NCI-H2227 treated with DMSO at 0.1 percent for 48 hours (cell line): Measurements from ENCODE around the gene SPATS2L.

ENCODE experiments used
- DNase-seq: peaks from one replicate; lab custom pipeline; 2025; lab: John Stamatoyannopoulos, UW

SPATS2L gene

DNA sequence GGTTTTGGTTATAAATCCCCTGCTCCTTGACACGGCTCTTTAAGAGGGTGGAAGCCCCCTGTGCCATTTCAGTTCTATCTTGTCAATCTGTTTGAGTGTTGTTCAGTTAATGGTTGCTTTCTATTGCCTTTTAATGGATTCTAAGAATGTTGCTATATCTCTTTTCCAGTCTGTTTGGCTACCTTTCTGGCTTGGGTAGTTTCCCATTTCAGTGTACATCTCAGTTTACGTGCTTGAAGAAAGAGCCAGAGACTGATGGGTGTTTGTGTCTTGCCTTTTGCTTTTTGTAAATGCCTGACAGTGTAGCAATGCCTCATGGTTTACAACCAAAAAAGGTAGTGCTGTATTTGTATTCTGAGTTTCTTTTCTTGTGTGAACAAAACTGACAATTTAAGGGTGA, 45.3 kb downstream of the SPATS2L start:
- DNase-seq: no peak

DNA sequence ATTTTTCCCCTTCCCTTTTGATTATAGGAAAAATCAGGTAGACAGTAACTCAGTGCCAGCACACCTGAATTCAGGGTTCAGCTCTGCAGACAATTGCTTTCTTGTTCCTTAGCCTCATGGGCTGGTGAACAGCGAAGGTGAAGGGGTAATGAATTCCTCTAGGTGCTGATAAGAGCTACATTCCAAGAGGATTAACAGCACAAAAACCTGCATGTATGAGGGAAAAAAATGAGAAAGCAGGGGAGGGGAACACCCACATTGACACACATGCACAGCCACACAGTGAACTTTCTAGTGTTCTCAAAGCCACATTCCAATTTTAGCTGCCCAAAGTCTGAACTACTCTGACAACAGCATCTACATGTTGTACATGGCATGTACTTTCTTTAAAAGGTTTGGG, 46.1 kb downstream of the SPATS2L start:
- DNase-seq: no peak

DNA sequence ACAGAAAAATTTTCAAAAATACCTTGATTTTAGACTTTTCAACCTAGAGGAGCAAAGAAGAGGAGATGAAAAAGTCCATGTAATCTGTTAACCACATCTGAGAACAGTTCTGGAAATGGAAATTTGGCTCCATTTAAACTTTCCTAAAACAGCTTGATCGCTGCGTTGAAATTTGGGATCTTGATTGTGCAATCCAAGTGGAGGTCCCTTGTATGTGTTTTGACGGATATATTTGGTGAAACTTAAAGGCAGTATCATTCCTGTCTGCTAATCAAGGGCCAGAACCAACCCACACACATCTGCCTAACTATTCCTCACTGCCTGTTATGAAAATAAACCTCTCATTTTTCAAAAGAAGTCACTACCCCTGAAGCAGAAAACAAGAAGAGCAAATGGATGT, 46.6 kb downstream of the SPATS2L start:
- no peak for DNase-seq

DNA sequence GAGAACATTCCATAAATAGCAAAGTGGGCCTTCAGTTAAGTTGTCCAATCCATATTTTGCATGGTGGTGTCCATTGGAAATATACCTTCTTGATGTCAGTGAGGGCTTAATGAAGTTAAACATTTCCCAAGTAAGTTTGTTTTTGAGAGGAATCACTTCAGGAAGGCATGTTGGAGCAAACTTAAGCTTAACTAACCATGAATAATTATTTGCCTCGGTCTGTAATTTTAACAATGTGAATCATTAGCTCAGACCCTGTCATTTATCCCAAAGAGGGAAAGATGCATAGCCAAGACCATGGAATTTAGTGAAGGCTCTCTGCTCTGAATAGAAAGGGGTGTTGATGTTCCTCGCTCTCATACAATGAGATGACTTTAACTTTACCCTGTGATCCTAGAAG, 47.4 kb downstream of the SPATS2L start:
- DNase-seq: no peak

DNA sequence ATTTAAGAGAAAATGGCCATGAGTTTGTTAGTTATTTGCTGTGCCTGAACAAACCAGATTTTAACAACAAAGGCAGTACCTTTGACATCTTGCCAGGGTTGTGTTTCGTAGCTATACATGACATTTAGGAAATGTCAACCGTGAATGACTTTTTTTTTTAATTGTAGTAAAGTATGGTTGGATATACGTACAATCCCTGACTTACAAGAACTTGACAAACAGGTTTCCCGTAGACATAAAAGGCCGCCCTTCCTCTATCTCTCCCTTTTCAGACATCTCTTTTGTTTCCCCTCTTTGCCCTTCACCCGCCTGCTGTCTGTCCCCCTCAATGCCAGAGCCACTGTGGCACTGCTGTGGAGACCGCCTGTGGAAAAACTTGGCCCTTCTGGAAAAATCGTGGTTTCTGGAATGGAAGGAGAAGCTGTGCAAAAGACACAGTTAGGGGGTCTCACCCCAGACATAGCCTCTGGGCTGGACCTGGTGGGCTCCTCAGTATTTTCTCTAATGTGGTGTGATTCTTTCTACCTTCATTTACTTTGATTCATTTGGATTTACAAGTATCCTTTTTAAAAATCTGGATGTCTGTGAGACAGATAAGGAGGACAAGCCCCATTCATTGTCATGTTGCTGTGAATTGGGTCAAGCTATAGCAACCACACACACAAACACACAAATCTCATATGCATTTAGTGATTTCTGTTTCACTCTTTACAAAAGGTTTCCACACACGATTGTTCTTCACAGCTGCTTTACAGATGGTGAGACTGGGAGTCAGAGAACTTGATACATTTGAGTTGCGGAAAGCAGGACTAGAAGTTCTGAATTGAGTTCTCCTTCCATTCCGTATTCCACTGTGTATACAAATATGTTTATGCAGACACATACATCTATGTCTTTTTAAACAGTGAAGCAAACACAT, 48.6 kb downstream of the SPATS2L start:
- no peak for DNase-seq

DNA sequence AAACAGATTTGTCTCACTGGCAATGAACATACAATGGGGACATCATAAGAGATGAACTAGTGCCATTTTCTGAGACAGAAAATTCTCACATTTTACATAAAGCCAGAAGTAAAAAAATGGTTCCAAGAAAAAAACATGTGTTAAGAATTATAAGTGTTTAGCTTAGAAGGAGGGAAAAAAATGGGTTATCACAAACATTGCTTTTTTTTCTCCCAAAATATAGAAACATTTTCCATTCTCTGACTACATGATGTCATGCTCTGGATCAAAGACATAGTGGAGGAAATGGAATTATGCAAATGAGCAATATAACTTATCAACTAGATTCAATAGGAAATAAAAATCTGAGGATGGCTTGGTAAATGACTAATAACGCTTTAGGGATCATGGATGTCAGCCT, 49.8 kb downstream of the SPATS2L start:
- no peak for DNase-seq

DNA sequence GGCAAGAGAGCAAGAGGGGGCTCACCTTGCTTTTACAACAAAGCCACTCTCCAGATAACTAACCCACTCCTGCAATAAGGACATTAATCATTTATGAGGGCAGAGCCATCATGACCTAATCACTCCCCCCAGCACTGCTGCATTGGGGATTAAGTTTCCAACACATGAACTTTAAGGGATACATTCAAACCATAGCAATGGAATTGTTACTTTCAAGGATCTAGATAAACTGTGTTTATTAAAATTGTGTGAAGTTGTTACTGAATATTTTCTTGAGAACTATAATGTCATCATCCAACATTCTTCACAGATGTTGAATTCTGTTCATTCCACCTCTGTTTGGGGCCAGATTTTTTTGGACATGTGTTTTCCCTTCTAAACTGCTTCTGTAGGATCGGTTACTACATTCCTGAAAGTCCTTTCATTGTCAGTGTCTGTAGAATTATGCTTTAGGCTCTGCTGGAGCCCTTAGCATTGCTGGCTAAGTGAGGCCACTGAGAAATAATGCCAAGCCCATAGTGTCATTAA, 50.4 kb downstream of the SPATS2L start:
- DNase-seq: no peak

DNA sequence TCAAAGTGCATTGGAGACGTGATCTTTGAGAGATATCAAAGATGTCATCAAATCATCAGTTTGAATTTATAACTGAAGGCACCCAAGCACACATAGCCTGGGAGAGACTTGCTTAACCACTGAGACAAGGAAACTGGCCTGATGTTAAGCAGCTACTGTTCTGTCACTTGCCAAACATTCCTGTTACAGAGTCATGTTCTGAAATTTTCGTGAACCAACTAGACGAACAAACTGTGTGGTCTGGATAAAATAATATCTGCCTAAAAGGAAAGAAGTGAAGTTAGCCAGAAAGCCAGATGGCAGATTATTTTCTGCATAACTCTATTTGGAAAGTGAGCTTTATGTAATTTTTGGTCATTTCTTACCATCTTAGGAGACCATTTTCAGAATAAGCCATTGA, 51.4 kb downstream of the SPATS2L start:
- DNase-seq: no peak

DNA sequence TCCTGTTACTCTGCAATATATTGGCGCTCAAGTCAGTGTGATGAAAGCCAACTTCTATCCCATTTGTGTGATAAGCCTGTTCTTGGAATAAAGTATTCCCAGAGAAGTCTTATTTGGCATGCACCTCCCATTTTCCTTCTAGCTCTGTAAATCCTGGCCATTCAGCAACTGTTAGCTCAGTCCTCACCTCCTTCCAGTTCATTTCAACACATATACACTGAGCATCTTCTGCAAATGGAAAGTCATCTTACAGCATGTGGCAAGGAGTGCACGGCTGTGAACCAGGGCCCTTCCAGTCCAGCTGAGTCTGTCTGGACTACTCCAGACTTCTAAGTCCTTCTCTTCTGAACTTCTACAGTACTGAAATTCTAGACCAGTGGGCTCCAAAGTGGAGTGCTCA, 53.1 kb downstream of the SPATS2L start:
- no peak for DNase-seq

DNA sequence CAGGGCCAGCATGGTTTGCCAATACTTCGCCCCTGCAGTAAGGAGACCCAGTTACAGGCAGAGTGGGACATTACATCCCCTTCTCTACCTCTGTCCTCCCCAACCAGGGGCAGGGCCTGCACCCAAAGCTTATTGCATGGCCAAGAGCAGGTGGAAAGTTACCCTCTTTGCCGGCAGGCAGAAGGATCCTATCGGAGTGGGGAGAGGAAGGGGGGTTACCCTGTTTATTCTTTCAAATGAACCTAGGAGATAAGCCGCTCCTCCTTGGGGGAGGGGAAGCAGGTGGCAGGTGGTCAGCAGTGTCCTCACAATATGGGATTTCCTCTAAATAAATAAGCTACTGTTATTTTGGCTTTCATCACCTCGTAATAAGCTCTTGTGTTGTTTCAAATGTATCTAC, 53.9 kb downstream of the SPATS2L start:
- DNase-seq: no peak

DNA sequence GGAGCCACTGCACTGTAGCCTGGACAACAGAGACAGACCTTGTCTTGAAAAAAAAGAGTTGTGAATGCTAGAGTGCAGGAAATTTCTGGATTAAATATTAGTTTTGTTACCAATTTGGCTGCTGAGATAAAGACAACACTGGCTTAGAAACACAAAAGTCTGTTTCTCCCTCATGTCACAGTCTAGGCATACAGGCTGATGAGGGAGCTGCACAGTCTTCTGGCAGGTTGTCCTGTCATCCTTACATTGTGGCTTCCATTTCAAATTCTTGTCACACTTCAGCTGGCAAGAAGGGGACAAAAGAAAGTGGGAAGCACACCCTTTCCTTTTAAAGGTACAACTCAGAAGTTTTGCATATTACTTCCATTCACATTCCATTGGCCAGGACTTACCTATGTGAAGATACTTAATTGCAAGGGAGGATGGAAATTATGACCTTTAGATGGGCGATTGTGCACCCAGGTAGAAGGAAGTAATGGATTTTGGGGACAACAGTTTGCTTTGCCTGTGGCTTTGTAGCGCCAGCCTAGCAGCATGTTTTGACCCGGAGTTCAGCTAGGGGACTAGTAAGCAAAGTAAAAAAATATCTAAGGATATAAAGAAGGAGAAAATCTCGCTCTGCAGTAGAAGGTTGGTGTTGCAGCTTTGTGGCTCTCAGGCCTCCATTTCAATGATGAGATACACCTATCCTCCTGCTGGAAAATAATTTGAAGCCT, 55.9 kb downstream of the SPATS2L start:
- no peak for DNase-seq

DNA sequence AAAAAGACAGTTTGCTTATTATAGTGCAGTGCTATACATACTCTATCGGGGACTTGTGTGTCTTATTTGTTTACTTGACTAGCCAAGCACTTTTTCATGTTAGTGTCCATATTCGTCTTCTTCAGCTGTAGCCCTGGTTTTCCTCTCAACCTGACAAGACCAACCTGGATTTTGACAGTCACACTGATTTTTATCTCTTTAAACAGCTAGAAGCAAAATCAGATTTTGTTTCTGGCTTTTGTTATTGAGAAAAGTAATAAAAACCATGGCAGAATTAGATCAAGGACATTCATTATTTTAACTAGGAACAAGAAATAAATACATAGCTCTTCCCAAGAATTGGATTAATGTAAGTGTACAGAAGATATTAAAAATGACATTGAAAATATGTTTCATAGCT, 56.8 kb downstream of the SPATS2L start:
- no peak for DNase-seq

DNA sequence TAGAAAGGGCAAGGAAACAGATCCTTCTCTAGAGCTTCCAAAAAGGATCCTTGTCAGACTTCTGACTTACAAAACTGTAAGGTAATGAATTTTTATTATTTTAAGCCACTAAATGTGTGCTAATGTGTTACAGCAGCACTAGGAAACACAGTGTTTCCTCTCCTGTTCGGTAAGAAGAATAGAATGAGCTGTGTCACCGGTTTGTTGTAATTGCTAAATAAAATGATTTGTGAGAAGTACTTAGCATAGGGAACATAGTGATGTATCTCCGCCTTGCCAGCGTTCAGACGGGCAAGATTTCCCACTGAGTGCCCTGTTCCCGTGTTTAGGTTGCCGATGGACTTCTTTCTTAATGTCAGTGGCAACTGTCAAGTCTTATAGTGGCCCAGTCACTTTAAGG, 57.6 kb downstream of the SPATS2L start:
- DNase-seq: no peak

DNA sequence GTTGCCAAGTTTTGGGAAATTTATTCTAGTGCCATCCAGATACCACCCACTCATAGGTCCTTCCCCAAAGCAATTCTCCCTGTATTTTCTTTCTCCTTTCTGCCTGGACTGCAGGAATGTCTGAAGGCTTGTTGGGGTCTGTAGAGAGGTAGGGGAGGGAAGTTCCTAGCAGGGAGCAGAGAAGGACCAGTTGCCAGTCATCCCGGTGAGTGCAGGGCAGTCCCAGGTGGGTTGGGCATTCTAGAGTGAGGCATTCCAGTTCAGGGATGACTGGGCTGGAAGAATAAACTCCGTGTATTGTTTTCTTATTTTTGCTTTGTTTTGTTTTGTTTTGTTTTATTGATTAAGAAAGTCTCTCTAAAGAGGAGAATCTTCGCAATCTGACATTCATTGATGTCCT, 58.1 kb downstream of the SPATS2L start:
- DNase-seq: no peak

DNA sequence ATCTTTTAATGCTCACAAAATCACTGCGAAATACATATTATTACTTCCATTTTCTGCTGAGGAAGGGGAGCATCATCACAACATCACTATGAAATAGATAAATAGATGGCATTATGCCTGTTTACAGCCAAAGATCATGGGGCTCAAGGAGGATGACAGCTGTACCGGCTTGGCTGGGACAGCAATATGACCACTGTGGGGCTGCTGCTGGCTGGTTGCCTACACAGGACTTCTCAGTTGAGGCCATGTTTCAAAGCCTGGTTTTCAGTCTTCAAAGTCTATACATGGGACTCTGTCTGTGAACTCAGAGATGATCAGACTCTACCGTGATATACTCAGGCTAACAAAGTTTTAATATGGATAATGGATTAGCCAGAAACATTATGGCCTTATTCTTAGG, 58.7 kb downstream of the SPATS2L start:
- no peak for DNase-seq

DNA sequence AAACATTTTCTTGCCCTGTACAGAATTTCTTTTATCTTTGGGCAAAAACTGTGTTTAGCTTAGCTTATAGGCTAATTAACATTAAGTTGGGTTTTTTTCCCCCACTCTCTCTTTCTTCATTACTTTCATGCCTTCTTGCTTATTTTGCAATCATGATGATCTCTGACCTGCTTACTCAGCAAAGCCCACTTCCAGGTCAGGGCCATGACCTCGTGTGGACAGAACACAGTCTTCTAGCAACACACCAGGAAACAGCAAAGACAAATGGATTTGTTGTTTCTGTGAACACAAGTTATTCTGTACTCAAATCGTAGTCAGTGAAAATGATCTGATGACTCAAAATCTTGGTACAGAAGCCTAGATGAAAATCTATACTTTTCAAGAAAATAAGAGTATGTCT, 60.7 kb downstream of the SPATS2L start:
- no peak for DNase-seq

DNA sequence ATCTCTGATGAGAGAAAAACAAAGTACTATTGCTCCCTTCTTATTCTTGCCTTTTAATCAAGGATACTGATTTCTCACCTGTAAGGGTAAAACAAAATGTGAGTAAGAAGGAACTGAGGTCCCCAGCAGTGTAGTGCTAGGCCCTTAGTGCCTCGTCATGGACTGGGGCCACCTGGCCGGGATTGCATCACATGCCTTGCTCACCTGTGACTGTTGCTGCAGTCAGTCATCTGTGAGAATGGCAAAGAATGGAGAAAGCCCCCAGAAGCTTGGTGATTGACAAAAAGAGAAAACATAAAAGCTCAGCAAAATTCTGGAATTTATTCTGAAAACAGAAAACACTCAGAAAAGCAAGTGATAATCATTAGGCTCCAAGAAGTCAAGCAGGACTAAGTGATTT, 63.4 kb downstream of the SPATS2L start:
- DNase-seq: no peak

DNA sequence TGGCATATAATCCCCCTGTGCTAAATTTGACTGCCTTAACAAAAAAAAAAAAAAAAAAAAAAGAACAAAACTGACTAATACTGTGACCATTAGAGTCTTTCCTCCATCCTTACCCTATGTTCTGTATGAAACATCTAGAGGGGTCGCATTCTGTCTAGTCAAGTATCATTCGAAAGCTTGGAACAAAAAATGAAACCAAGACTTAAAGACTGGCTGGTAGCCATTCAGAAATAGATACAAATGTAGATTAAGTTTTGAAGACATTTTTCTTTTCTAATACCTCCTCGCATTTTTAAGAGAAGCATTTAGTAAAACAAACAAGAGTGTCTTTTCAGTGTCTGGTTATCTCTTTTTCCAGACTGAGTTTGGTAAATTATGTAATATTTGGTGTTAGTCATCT, 66.7 kb downstream of the SPATS2L start:
- DNase-seq: no peak

DNA sequence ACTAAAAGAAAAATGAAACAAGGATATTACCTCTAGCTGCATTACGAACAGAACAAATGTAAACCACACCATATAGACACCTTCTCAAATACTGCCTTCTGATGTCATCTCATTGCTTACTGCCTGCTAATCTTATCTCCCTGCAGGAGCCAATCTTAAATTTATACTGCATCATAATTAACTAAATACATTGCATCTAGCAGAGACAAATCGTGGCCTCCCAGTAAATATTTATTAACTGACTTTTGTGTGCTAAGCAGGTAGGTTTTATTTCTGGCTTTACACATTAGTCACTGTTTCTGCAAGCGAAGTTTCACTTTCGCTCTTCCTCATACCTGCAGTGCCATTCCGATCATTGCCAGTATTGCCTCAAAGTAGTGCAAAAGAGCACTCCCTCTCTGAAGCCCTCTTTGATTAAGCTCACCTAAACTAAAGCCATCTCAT, 67.5 kb downstream of the SPATS2L start:
- no peak for DNase-seq

DNA sequence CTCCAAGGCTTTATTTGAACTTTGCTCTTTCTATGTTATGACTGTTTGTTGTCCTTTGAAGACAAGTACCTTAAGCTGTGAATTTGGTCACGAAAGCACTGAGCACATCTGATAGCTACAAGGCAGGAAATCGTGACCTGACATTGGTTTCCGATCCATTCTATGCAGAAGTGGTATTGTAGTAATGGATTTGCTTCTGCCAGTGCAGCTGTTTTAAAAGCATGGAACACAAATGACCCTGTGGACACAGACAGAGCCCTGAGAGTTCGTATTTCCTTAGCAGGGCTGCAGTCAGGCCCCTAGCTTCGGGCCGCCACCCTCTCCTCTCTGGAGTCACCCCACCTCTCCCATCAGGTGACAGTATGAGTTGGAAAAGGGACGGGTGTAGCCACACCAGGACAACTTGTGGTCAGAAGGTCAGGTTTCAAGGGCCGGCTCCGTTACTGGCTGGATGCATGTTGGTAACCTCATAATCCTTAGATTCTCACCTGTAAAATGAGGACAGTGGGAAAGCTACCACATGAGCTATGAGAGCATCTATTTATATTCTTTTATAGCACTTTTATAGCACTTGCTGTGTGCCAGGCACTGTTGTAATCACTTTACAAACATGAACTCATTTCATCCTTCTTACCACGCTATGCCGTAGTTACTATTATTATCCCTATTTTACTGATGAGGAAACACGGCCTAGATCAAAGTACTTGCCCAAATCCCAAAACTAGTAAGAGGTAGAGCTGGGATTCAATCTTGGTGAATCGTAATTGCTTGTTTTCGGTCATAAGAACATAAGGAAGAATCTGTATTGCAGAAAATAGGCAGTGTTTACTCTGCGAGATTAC, 70.2 kb downstream of the SPATS2L start:
- DNase-seq: no peak

DNA sequence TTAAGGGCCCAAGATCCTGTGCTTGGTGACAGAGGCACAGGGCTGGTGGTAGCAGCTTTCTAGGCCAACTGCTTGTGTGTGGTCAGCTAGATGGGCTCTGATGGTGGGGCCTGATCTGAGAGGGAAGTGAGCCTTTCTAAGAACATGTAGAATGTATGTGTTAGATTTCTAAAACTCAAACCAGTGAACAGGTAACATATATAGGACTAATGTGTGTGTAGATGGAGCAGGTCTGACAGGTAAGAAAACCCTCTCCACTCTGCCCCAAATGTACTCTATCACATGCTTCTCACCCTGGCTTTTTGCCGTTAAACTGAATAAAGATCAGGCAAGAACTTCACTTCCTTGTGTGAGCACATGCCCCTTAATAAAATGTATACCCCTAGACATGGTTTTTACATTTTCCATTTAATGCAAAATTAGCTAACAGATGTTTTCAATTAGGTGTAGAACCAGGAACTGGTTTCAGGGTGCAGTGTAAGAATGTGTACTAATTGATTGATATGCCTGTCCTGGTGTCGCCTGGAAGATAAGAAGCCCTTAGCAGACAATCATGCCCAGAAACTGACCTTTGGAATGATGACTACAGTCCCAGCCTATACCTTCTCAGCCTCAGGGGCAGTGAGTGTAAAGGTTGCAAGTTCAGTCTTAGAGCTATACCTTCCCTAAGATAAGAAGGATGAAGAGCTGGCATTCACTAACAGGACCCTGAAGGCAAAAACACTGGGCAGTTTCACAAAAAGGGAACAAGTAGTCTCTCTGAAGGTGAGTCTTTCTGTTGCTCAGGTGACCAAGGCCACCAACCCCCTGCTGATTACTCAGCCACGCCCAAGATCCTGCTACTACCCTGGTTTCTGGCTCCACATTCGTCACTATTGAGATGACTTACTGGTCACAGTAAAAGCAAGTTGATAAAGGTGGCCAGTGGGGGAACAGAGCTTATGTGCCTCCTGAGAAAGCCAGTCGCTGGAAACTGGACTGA, 71.2 kb downstream of the SPATS2L start:
- DNase-seq: no peak
